ENCODE measurements around the gene ZNF546.

DNA sequence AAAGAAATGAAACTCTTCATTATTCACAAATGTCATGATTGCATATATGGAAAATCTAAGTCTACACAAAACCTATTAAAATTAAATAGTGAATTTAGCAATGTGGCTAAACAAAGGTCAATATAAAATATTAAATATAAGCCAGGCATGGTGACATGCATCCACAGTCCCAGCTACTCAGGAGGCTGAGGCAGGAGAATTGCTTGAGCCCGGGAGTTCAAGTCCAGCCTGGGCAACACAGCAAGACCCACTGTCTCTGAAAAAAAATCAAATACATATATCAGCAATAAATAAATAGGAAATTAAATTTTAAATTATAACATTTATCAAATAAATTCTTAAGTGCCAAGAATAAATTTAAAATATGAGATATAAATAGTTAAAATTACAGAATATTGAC, 14.0 kb upstream of the ZNF546 start:
- TF ChIP-seq, protein P1, sequence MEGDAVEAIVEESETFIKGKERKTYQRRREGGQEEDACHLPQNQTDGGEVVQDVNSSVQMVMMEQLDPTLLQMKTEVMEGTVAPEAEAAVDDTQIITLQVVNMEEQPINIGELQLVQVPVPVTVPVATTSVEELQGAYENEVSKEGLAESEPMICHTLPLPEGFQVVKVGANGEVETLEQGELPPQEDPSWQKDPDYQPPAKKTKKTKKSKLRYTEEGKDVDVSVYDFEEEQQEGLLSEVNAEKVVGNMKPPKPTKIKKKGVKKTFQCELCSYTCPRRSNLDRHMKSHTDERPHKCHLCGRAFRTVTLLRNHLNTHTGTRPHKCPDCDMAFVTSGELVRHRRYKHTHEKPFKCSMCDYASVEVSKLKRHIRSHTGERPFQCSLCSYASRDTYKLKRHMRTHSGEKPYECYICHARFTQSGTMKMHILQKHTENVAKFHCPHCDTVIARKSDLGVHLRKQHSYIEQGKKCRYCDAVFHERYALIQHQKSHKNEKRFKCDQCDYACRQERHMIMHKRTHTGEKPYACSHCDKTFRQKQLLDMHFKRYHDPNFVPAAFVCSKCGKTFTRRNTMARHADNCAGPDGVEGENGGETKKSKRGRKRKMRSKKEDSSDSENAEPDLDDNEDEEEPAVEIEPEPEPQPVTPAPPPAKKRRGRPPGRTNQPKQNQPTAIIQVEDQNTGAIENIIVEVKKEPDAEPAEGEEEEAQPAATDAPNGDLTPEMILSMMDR (IDR thresholded peaks at IDR 0.05): no peak
- no peak for TF ChIP-seq POLR2A (IDR thresholded peaks at IDR 0.05)

All from esophagus squamous epithelium (tissue), 4 donors.